GM13976 (cell line): ENCODE data around the gene TMEM109.

Experiments
- DNase-seq: peaks from one replicate; pipeline ENCODE4 v3.0.0; 2012; ENCODE audit warnings: low spot score
- CTCF ChIP-seq: IDR thresholded peaks from 2 replicates; pipeline ENCODE4 v1.5.1; 2012; ENCODE audit warnings: borderline replicate concordance, mild to moderate bottlenecking; ENCODE audit not compliant: insufficient read depth; ENCODE audit errors: extremely low read depth, missing control alignments, control extremely low read depth
- in situ Hi-C: fragments of 300-500 bp; cut with MboI; formaldehyde crosslinking; loops from one replicate; pipeline ENCODE4 v1.12.0; 2022; ENCODE audit warnings: low sequenced_read_pairs, mixed read lengths, inconsistent platforms; ENCODE audit not compliant: unreplicated experiment

Gene TMEM109

GRCh38 chr11:60895687-60896086 lies 18.3 kb upstream of the TMEM109 start:
- DNase-seq = no peak
- no peak for TF ChIP-seq CTCF
- in situ Hi-C loops = loop anchor here (10.0 kb wide), 2 partner anchors 61 to 121 kb away; no protein-coding TSS in a partner anchor

- DNase-seq = no peak
- in situ Hi-C loops = loop anchor here (10.0 kb wide), 2 partner anchors 63 to 123 kb away; no protein-coding TSS in a partner anchor
- TF ChIP-seq CTCF = no peak
These were observed 16.5 kb upstream of the TMEM109 start for GRCh38 chr11:60897496-60897895.

GRCh38 chr11:60899046-60899936 lies 14.7 kb upstream of the TMEM109 start:
- in situ Hi-C loops = loop anchor here (10.0 kb wide), 2 partner anchors 64 to 124 kb away; no protein-coding TSS in a partner anchor
- peak; percentile 85 for TF ChIP-seq CTCF
- DNase-seq = peak; percentile 51

GRCh38 chr11:60899977-60900376 lies 14.0 kb upstream of the TMEM109 start:
- TF ChIP-seq CTCF = no peak
- in situ Hi-C loops = loop anchor here (10.0 kb wide), 2 partner anchors 65 to 125 kb away; no protein-coding TSS in a partner anchor
- DNase-seq = no peak

- DNase-seq = no peak
These were observed 13.1 kb upstream of the TMEM109 start for GRCh38 chr11:60900673-60901404.

More at GRCh38 chr11:60900673-60901404, 13.1 kb upstream of the TMEM109 start:
- in situ Hi-C loops = no loop called here
- no peak for TF ChIP-seq CTCF
